Liver (tissue), 9 donors: ENCODE results near the gene ANK3. TPM values are rescaled to one million over a fixed set of nuclear protein-coding genes. Genes with fewer than 3 reads are reported as not detected.

Source experiments
- DNase-seq: peaks from one replicate; pipeline ENCODE4 v3.0.0-alpha.2; 2017; ENCODE audit warnings: low spot score
- H3K27ac ChIP-seq, 2 donors: one replicate each; pipeline ENCODE4 v1.7.0; 2013; ENCODE audit warnings: inconsistent platforms in 2 of 2, low read length in 2 of 2, control low read depth in 1 of 2, low read depth in 1 of 2, mild to moderate bottlenecking in 1 of 2
- H3K27me3 ChIP-seq, 4 donors: one replicate each; pipeline versions ENCODE4 v1.6.1 to v1.7.0; 2013; ENCODE audit warnings: low read length in 3 of 4, inconsistent platforms in 1 of 4, mild to moderate bottlenecking in 1 of 4, moderate library complexity in 1 of 4; ENCODE audit not compliant: control insufficient read depth in 4 of 4, insufficient read depth in 4 of 4
- H3K36me3 ChIP-seq, 4 donors: one replicate each; pipeline versions ENCODE4 v1.6.1 to v1.7.0; 2013; ENCODE audit warnings: low read length in 3 of 4, mild to moderate bottlenecking in 3 of 4, low read depth in 1 of 4, moderate library complexity in 1 of 4; ENCODE audit not compliant: control insufficient read depth in 4 of 4, insufficient read depth in 3 of 4
- H3K4me1 ChIP-seq, 4 donors: one replicate each; pipeline versions ENCODE4 v1.6.1 to v1.7.0; 2013; ENCODE audit warnings: low read length in 3 of 4, mild to moderate bottlenecking in 3 of 4, moderate library complexity in 1 of 4; ENCODE audit not compliant: control insufficient read depth in 4 of 4, insufficient read depth in 4 of 4
- H3K4me3 ChIP-seq, 3 donors: one replicate each; pipeline versions ENCODE4 v1.6.1 to v1.7.0; 2013; ENCODE audit warnings: low read length in 3 of 3, control low read depth in 1 of 3, low read depth in 1 of 3, mild to moderate bottlenecking in 1 of 3
- H3K9ac ChIP-seq, 2 donors: one replicate each; pipeline ENCODE4 v1.7.0; 2013; ENCODE audit warnings: low read length in 2 of 2, mild to moderate bottlenecking in 2 of 2, moderate library complexity in 2 of 2, control low read depth in 1 of 2, low read depth in 1 of 2
- H3K9me3 ChIP-seq, 4 donors: one replicate each; pipeline versions ENCODE4 v1.6.1 to v1.7.0; 2013; ENCODE audit warnings: low read length in 3 of 4; ENCODE audit not compliant: control insufficient read depth in 4 of 4
- EGR1 ChIP-seq, 2 donors: IDR thresholded peaks; 2 replicates each; pipeline ENCODE4 v1.6.1; 2016 to 2018; ENCODE audit warnings: antibody characterized with exemption in 2 of 2, low read depth in 2 of 2
- FOXA1 ChIP-seq: IDR thresholded peaks from 2 replicates; pipeline ENCODE4 v1.6.1; 2016; ENCODE audit warnings: antibody characterized with exemption
- FOXA2 ChIP-seq: IDR thresholded peaks from 2 replicates; pipeline ENCODE4 v1.6.1; 2016; ENCODE audit warnings: antibody characterized with exemption
- GABPA ChIP-seq, 2 donors: IDR thresholded peaks in 1 of 2; conservative IDR thresholded peaks in 1 of 2; 2 replicates each; pipeline ENCODE4 v1.6.1; 2016; ENCODE audit warnings: antibody characterized with exemption in 2 of 2, mild to moderate bottlenecking in 1 of 2, moderate library complexity in 1 of 2
- HNF4A ChIP-seq, 2 donors: conservative IDR thresholded peaks; 2 replicates each; pipeline ENCODE4 v1.6.1; 2016; ENCODE audit warnings: antibody characterized with exemption in 2 of 2, mild to moderate bottlenecking in 2 of 2
- HNF4G ChIP-seq: IDR thresholded peaks from 2 replicates; pipeline ENCODE4 v1.6.1; 2016; ENCODE audit warnings: antibody characterized with exemption
- JUND ChIP-seq, 2 donors: IDR thresholded peaks; 2 replicates each; pipeline ENCODE4 v1.6.1; 2016; ENCODE audit warnings: antibody characterized with exemption in 2 of 2
- NR2F2 ChIP-seq: IDR thresholded peaks from 2 replicates; pipeline ENCODE4 v1.6.1; 2016; ENCODE audit warnings: antibody characterized with exemption
- RAD21 ChIP-seq, 2 donors: IDR thresholded peaks; 2 replicates each; pipeline ENCODE4 v1.6.1; 2016; ENCODE audit warnings: antibody characterized with exemption in 2 of 2, mild to moderate bottlenecking in 2 of 2
- RXRA ChIP-seq, 2 donors: IDR thresholded peaks; 2 replicates each; pipeline ENCODE4 v1.6.1; 2017 to 2018; ENCODE audit warnings: antibody characterized with exemption in 2 of 2, mild to moderate bottlenecking in 1 of 2
- SP1 ChIP-seq: IDR thresholded peaks from 2 replicates; pipeline ENCODE4 v1.6.1; 2018; ENCODE audit warnings: antibody characterized with exemption, mild to moderate bottlenecking
- TAF1 ChIP-seq: conservative IDR thresholded peaks from 2 replicates; pipeline ENCODE4 v1.6.1; 2016; ENCODE audit warnings: antibody characterized with exemption, mild to moderate bottlenecking
- YY1 ChIP-seq: IDR thresholded peaks from 2 replicates; pipeline ENCODE4 v1.6.1; 2016; ENCODE audit warnings: antibody characterized with exemption, mild to moderate bottlenecking
- WGBS: extraction: QIAGEN DNeasy Blood & Tissue Kit; methylation state at CpG from one replicate; pipeline ENCODE4 v1.1.7; 2013; 5-methylcytosine and 5-hydroxymethylcytosine counted together
- polyA plus RNA-seq, 2 donors: library from polyadenylated mRNA; stranded (reverse) in 1 of 2; unstranded in 1 of 2; fragments of 200-250 nt in 1 of 2; fragments of >200 nt in 1 of 2; fragmentation: Nextera tagmentation in 1 of 2; extraction: Ambion mirVana in 1 of 2; gene quantifications; one replicate each; pipeline versions ENCODE4 v1.2.1 to v1.2.3, GENCODE V29; 2013 to 2015
- total RNA-seq, 2 donors: library from RNA; depleted of rRNA; stranded (reverse); fragments of >200 nt; gene quantifications; one replicate each; pipeline ENCODE4 v1.2.3, GENCODE V29; 2014
- TF ChIP-seq, protein P1 (sequence below): IDR thresholded peaks from 2 replicates; pipeline ENCODE4 v1.6.1; 2016; ENCODE audit warnings: antibody characterized with exemption, mild to moderate bottlenecking
- TF ChIP-seq, protein P2 (sequence below): fragments of 150-350 bp; IDR thresholded peaks from 2 replicates; pipeline ENCODE4 v1.5.1; 2017; ENCODE audit warnings: improper control_type of control experiment, low read depth, low read length; ENCODE audit not compliant: missing input control
- TF ChIP-seq, protein P3 (sequence below): IDR thresholded peaks from 2 replicates; pipeline ENCODE4 v1.6.1; 2016; ENCODE audit warnings: antibody characterized with exemption
- TF ChIP-seq, protein P4 (sequence below): IDR thresholded peaks from 2 replicates; pipeline ENCODE4 v1.6.1; 2016; ENCODE audit warnings: antibody characterized with exemption
- TF ChIP-seq, protein P5 (sequence below): IDR thresholded peaks from 2 replicates; pipeline ENCODE4 v1.6.1; 2016; ENCODE audit warnings: antibody characterized with exemption
- donor health status: healthy.
- donor health status: healthy.
- donor health status: healthy.
- donor health status: healthy.
- donor health status: healthy.

Gene ANK3
- total and polyA plus RNA-seq, 4 donors: 5.7 to 30.0 (median 9.7) TPM

DNA sequence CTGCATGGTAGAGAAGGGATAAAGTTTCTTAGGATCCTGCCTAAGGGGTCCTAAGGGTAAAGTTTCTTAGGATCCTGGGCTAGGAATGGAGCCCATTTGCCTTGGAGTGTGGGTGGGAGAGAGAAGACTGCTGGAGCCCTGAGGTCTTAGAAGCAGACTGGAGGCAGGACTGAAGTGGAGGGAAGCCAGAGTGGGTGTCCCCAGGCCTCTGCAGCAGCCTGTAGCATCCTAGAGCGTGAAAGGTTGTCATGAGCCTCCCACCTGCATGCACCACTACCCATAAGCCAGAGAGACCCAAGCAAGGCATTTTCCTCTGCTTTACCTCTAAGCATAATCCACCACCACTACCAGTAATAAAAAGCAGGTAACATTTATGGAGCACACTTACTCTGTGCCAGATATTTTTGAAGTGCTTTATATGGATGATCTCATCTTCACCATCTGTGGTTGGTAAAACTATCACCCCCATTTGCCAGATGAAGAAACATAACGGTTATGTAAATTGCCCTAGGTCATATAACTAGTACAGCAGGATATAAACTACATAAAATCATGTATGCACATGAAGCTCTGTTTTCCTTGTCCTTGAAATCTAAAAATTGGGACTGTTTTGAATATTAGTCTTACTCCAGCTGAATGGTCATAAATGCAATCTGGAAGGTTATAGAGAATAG is 379.8 kb downstream of the ANK3 start:
- no peak overlapping the region for H3K9ac ChIP-seq
- TF ChIP-seq, protein P1, sequence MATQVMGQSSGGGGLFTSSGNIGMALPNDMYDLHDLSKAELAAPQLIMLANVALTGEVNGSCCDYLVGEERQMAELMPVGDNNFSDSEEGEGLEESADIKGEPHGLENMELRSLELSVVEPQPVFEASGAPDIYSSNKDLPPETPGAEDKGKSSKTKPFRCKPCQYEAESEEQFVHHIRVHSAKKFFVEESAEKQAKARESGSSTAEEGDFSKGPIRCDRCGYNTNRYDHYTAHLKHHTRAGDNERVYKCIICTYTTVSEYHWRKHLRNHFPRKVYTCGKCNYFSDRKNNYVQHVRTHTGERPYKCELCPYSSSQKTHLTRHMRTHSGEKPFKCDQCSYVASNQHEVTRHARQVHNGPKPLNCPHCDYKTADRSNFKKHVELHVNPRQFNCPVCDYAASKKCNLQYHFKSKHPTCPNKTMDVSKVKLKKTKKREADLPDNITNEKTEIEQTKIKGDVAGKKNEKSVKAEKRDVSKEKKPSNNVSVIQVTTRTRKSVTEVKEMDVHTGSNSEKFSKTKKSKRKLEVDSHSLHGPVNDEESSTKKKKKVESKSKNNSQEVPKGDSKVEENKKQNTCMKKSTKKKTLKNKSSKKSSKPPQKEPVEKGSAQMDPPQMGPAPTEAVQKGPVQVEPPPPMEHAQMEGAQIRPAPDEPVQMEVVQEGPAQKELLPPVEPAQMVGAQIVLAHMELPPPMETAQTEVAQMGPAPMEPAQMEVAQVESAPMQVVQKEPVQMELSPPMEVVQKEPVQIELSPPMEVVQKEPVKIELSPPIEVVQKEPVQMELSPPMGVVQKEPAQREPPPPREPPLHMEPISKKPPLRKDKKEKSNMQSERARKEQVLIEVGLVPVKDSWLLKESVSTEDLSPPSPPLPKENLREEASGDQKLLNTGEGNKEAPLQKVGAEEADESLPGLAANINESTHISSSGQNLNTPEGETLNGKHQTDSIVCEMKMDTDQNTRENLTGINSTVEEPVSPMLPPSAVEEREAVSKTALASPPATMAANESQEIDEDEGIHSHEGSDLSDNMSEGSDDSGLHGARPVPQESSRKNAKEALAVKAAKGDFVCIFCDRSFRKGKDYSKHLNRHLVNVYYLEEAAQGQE: no peak
- TF ChIP-seq NR2F2 (no peak), SP1 (no peak), GABPA (IDR thresholded peaks at IDR 0.05 in 1 of 2, conservative IDR thresholded peaks at IDR 0.05 in 1 of 2) (no peak), RAD21 (IDR thresholded peaks at IDR 0.05) (no peak)
- H3K4me1 ChIP-seq: no peaks in the 10 kb centered on the region
- WGBS: 87% methylated on average over 2 of the region's 2 CpGs
- no peak for DNase-seq
- no peak overlapping the region for H3K4me3 ChIP-seq
- H3K36me3 ChIP-seq: no peaks in the 10 kb centered on the region
- no peaks in the 10 kb centered on the region for H3K27me3 ChIP-seq
- H3K27ac ChIP-seq: no peak overlapping the region
- no peaks in the 10 kb centered on the region for H3K9me3 ChIP-seq

DNA sequence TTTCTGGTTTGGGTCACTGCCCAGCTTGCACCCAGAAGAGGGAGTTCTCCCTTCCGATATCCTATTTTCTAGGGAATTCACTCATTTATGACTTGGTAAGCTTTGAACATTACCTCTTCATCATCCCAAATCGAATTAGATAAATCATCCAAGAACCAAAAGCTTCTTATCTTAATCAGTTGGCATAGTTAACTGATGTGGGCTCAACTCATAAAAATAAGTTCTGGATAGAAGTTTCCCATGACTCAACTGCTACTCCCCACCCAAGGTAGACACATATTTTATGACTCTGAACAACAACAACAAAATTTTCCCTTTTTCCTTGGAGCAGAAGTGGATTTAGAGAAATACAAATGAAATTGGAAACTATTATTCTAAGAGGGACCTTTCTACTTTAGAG is 380.4 kb downstream of the ANK3 start:
- H3K4me3 ChIP-seq: no peak overlapping the region
- H3K9me3 ChIP-seq: no peaks in the 10 kb centered on the region
- TF ChIP-seq, protein P2, sequence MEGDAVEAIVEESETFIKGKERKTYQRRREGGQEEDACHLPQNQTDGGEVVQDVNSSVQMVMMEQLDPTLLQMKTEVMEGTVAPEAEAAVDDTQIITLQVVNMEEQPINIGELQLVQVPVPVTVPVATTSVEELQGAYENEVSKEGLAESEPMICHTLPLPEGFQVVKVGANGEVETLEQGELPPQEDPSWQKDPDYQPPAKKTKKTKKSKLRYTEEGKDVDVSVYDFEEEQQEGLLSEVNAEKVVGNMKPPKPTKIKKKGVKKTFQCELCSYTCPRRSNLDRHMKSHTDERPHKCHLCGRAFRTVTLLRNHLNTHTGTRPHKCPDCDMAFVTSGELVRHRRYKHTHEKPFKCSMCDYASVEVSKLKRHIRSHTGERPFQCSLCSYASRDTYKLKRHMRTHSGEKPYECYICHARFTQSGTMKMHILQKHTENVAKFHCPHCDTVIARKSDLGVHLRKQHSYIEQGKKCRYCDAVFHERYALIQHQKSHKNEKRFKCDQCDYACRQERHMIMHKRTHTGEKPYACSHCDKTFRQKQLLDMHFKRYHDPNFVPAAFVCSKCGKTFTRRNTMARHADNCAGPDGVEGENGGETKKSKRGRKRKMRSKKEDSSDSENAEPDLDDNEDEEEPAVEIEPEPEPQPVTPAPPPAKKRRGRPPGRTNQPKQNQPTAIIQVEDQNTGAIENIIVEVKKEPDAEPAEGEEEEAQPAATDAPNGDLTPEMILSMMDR: no peak
- no peak for TF ChIP-seq FOXA2
- TF ChIP-seq NR2F2: no peak
- TF ChIP-seq, protein P3, sequence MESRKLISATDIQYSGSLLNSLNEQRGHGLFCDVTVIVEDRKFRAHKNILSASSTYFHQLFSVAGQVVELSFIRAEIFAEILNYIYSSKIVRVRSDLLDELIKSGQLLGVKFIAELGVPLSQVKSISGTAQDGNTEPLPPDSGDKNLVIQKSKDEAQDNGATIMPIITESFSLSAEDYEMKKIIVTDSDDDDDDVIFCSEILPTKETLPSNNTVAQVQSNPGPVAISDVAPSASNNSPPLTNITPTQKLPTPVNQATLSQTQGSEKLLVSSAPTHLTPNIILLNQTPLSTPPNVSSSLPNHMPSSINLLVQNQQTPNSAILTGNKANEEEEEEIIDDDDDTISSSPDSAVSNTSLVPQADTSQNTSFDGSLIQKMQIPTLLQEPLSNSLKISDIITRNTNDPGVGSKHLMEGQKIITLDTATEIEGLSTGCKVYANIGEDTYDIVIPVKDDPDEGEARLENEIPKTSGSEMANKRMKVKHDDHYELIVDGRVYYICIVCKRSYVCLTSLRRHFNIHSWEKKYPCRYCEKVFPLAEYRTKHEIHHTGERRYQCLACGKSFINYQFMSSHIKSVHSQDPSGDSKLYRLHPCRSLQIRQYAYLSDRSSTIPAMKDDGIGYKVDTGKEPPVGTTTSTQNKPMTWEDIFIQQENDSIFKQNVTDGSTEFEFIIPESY: no peak
- no peak for TF ChIP-seq HNF4A (conservative IDR thresholded peaks at IDR 0.05)
- no peak for TF ChIP-seq HNF4G
- TF ChIP-seq RXRA (IDR thresholded peaks at IDR 0.05): no peak
- TF ChIP-seq JUND (IDR thresholded peaks at IDR 0.05): no peak
- TF ChIP-seq, protein P4, sequence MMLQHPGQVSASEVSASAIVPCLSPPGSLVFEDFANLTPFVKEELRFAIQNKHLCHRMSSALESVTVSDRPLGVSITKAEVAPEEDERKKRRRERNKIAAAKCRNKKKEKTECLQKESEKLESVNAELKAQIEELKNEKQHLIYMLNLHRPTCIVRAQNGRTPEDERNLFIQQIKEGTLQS: no peak
- TF ChIP-seq TAF1: no peak
- TF ChIP-seq, protein P1: no peak
- no peak for TF ChIP-seq GABPA (IDR thresholded peaks at IDR 0.05 in 1 of 2, conservative IDR thresholded peaks at IDR 0.05 in 1 of 2)
- TF ChIP-seq, protein P5, sequence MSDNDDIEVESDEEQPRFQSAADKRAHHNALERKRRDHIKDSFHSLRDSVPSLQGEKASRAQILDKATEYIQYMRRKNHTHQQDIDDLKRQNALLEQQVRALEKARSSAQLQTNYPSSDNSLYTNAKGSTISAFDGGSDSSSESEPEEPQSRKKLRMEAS: no peak
- TF ChIP-seq RAD21 (IDR thresholded peaks at IDR 0.05): no peak
- TF ChIP-seq YY1: no peak
- no peak for TF ChIP-seq SP1
- TF ChIP-seq FOXA1: no peak
- TF ChIP-seq EGR1 (IDR thresholded peaks at IDR 0.05; ENCODE audit: low read depth in 2 of 2): no peak
- no peaks in the 10 kb centered on the region for H3K36me3 ChIP-seq
- H3K9ac ChIP-seq: no peak overlapping the region
- H3K27me3 ChIP-seq: no peaks in the 10 kb centered on the region
- H3K27ac ChIP-seq: no peak overlapping the region
- DNase-seq: no peak
- no peaks in the 10 kb centered on the region for H3K4me1 ChIP-seq
- WGBS: 77% methylated on average over 2 of the region's 2 CpGs
